Kidney (tissue), 14 donors: Measurements from ENCODE around the gene DACT3. TPM values are rescaled to one million over a fixed set of nuclear protein-coding genes. Genes with fewer than 3 reads are reported as not detected.
A peak's percentile ranks its signal among the peaks of the same experiment; 100 is the strongest.

Source experiments
- DNase-seq, 5 donors: peaks; one replicate each; pipeline ENCODE4 v3.0.0-alpha.2; 2013 to 2020
- FAIRE-seq: peaks from 2 replicates; lab custom pipeline; 2012; peaks lifted over from hg19 to GRCh38; lab: Jason Lieb, UNC
- H3K27ac ChIP-seq, 2 donors: one replicate each; pipeline ENCODE4 v1.7.0; 2013; ENCODE audit warnings: low read depth in 2 of 2, low read length in 2 of 2, inconsistent platforms in 1 of 2
- H3K27me3 ChIP-seq: one replicate; pipeline ENCODE4 v1.7.1; 2013; ENCODE audit warnings: low read length, inconsistent platforms; ENCODE audit not compliant: control insufficient read depth, insufficient read depth
- H3K36me3 ChIP-seq, 3 donors: one replicate each; pipeline versions ENCODE4 v1.7.0 to v1.7.1; 2013; ENCODE audit warnings: low read length in 3 of 3, control low read depth in 1 of 3, inconsistent platforms in 1 of 3; ENCODE audit not compliant: insufficient read depth in 3 of 3, control insufficient read depth in 2 of 3
- H3K4me1 ChIP-seq, 3 donors: one replicate each; pipeline versions ENCODE4 v1.7.0 to v1.7.1; 2013; ENCODE audit warnings: low read length in 3 of 3, inconsistent platforms in 1 of 3, low read depth in 1 of 3; ENCODE audit not compliant: control insufficient read depth in 2 of 3, insufficient read depth in 2 of 3
- H3K4me3 ChIP-seq, 3 donors: one replicate each; pipeline versions ENCODE4 v1.7.0 to v1.8.1; 2013; ENCODE audit warnings: low read length in 3 of 3, control low read depth in 1 of 3, inconsistent platforms in 1 of 3
- H3K9ac ChIP-seq, 3 donors: one replicate each; pipeline versions ENCODE4 v1.7.0 to v1.7.1; 2013; ENCODE audit warnings: low read length in 3 of 3, control low read depth in 1 of 3, inconsistent platforms in 1 of 3
- H3K9me3 ChIP-seq, 3 donors: one replicate each; pipeline versions ENCODE4 v1.7.0 to v1.7.1; 2013; ENCODE audit warnings: low read length in 3 of 3, control low read depth in 1 of 3, inconsistent platforms in 1 of 3; ENCODE audit not compliant: control insufficient read depth in 2 of 3, insufficient read depth in 1 of 3
- CTCF ChIP-seq: IDR thresholded peaks from 3 replicates; pipeline ENCODE4 v1.5.1; 2012; ENCODE audit warnings: mild to moderate bottlenecking, moderate library complexity, borderline replicate concordance; ENCODE audit not compliant: insufficient read depth; ENCODE audit errors: extremely low read depth
- intact Hi-C: fragments of 100-400 bp; cut with DNase I; formaldehyde crosslinking; loops from one replicate; pipeline ENCODE4 v1.11.1; 2022
- polyA plus RNA-seq: library from polyadenylated mRNA; stranded (reverse); fragments of 350-450 nt; fragmentation: Illumina TruSeq; extraction: RNeasy Lipid Tissue Mini Kit (QIAGEN cat#74804); gene quantifications from one replicate; pipeline ENCODE4 v1.2.3, GENCODE V29; 2014; ENCODE audit warnings: low read depth, low replicate concordance; ENCODE audit not compliant: insufficient read depth
- total RNA-seq: library from RNA; stranded (reverse); fragmentation: NEBNext Ultra II Directional; extraction: Animal tissue kit (Norgen Biotek cat#: 25700); gene quantifications from one replicate; pipeline ENCODE4 v1.2.1, GENCODE V29; 2021
- donor health status: control.
- donor health status: control.
- donor health status: control.
- donor health status: control.
- donor health status: control.
- donor health status: DM: yes; HTN: yes; CAD: no.
- donor health status: Normal renal cell carcinoma (clear cell type).

The DACT3 gene
- total and polyA plus RNA-seq, 2 donors from 2014 or later, result 5.4 to 10.4 TPM

GRCh38 chr19:46697204-46697960, 36.4 kb upstream of the DACT3 start:
- H3K4me3 ChIP-seq, result peak overlapping the region in 1 of 3 donors; percentile 41
- H3K9me3 ChIP-seq, result no peaks in the 10 kb centered on the region
- peaks cover 13 to 43% (median 35%) of the 10 kb centered on the region in 3 donors for H3K36me3 ChIP-seq
- FAIRE-seq (no peak), DNase-seq (peak; percentile 94 to 97 (median 95))
- no peak for TF ChIP-seq CTCF
- no peak overlapping the region for H3K9ac ChIP-seq
- H3K4me1 ChIP-seq, result peaks cover 0 to 2% (median 0%) of the 10 kb centered on the region in 3 donors
- intact Hi-C loops, result no loop called here
- H3K27ac ChIP-seq, result no peak overlapping the region
- no peaks in the 10 kb centered on the region for H3K27me3 ChIP-seq

GRCh38 chr19:46696866-46697203, 35.9 kb upstream of the DACT3 start:
- H3K27me3 ChIP-seq, result no peaks in the 10 kb centered on the region
- FAIRE-seq (no peak), DNase-seq (peak in 1 of 5 donors; percentile 66)
- H3K4me1 ChIP-seq, result peaks cover 0 to 2% (median 0%) of the 10 kb centered on the region in 3 donors
- no peaks in the 10 kb centered on the region for H3K9me3 ChIP-seq
- intact Hi-C loops, result no loop called here
- no peak for TF ChIP-seq CTCF
- H3K27ac ChIP-seq, result no peak overlapping the region
- no peak overlapping the region for H3K4me3 ChIP-seq
- no peak overlapping the region for H3K9ac ChIP-seq
- H3K36me3 ChIP-seq, result peaks cover 13 to 45% (median 41%) of the 10 kb centered on the region in 3 donors

- Histone ChIP-seq H3K9ac (no peak overlapping the region), H3K27me3 (no peaks in the 10 kb centered on the region), H3K27ac (no peak overlapping the region), H3K36me3 (peaks cover 16 to 52% (median 45%) of the 10 kb centered on the region in 3 donors), H3K9me3 (no peaks in the 10 kb centered on the region), H3K4me1 (peaks cover 0 to 2% (median 0%) of the 10 kb centered on the region in 3 donors), H3K4me3 (no peak overlapping the region)
- intact Hi-C loops, result no loop called here
- no peak for FAIRE-seq
- DNase-seq, result no peak
- TF ChIP-seq CTCF, result no peak
These were observed 35.1 kb upstream of the DACT3 start for GRCh38 chr19:46696052-46696451.
